Coronary artery (tissue), 2 donors: ENCODE data around the gene SPATA3.

Source experiments
- DNase-seq: peaks from one replicate; pipeline ENCODE4 v3.0.0-alpha.2; 2017; ENCODE audit warnings: low spot score
- H3K27ac ChIP-seq, 2 donors: fragments of 200-600 bp; sonication (generic); one replicate each; pipeline ENCODE4 v1.5.1; 2016 to 2019
- H3K4me3 ChIP-seq: fragments of 200-600 bp; sonication (generic); 2 replicates; pipeline ENCODE4 v1.5.1; 2016; ENCODE audit warnings: mild to moderate bottlenecking, moderate library complexity
- TF ChIP-seq, protein P1 (sequence below): fragments of 200-600 bp; sonication (generic); IDR thresholded peaks from one replicate; pipeline ENCODE4 v1.5.1; 2019; ENCODE audit warnings: antibody characterized with exemption

Gene SPATA3

DNA sequence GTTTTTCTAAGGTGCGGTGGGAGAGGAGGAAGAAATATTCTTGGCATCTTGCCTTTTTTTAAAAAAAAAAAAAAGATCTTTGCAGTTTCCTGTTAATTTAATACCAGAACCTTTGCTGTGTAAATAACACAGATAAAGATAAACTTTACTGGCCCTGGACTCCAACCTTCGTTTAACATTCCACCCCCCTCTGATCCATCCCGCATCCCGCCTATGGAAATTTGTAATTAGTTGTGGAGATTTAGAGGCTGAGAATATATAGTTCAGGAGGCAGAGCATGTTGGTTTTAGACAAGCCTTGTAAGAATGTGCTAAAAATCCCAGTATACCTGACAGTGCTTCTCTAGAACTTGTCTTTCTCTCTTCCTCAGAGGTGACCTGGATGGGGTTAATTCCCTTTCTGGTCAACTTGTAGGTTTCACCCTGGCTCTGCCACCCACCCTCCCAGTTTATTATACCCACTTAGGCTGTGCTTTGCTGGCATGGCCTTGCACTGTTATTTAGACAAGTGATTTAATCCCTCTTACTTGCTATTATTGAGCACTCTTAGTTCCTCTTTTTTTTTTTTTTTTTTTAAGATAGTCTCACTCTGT, 38.5 kb downstream of the SPATA3 start:
- Histone ChIP-seq H3K4me3 (no peak overlapping the region), H3K27ac (no peak overlapping the region)
- no peak for DNase-seq
- TF ChIP-seq, protein P1, sequence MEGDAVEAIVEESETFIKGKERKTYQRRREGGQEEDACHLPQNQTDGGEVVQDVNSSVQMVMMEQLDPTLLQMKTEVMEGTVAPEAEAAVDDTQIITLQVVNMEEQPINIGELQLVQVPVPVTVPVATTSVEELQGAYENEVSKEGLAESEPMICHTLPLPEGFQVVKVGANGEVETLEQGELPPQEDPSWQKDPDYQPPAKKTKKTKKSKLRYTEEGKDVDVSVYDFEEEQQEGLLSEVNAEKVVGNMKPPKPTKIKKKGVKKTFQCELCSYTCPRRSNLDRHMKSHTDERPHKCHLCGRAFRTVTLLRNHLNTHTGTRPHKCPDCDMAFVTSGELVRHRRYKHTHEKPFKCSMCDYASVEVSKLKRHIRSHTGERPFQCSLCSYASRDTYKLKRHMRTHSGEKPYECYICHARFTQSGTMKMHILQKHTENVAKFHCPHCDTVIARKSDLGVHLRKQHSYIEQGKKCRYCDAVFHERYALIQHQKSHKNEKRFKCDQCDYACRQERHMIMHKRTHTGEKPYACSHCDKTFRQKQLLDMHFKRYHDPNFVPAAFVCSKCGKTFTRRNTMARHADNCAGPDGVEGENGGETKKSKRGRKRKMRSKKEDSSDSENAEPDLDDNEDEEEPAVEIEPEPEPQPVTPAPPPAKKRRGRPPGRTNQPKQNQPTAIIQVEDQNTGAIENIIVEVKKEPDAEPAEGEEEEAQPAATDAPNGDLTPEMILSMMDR = no peak

DNA sequence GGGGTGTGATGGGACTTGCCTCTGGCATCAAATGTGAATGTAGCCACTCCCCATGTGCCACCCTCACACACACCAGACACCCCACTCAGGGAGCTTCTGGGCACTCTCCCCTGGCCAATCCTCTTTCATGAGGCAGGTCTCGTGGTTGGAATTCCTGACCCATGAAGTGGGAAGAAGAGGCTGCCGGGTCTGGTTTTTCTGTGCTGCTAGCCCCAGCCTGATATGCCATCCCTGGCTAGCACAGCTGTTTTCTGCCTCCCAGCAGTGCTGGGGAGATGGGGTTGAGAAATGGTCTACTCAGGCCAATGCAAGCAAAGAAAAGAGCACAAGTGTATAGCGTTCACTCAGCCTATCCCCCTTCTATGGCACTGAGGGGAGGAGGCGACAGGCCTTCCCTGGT, 40.2 kb downstream of the SPATA3 start:
- no peak overlapping the region for H3K27ac ChIP-seq
- no peak overlapping the region for H3K4me3 ChIP-seq
- TF ChIP-seq, protein P1 = no peak
- no peak for DNase-seq

DNA sequence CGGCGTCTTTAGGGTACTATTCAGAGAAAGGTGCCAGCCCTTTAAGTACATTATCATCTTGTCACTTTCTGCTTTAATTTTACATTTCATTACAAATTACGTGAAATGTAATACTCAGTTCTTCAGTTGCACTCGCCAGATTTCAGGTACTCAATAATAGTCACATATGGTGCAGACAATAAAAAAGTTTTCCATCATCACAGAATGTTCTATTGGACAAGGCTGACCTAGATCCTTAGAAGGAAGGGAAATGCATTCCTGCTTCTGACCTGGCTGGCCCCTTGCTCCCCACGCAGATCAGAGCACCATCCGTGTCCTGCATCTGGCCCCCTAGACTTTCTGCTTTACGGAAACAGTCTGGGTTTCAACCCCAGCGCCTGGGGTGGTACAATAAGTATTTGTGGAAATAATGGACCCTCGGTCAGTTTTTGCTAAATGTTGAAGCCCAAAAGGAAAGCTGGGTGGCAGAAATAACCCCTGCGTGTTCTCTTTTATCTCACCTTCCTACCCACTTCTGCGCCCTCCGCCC, 40.7 kb downstream of the SPATA3 start:
- no peak for DNase-seq
- Histone ChIP-seq H3K27ac (no peak overlapping the region), H3K4me3 (no peak overlapping the region)
- TF ChIP-seq, protein P1 = no peak

DNA sequence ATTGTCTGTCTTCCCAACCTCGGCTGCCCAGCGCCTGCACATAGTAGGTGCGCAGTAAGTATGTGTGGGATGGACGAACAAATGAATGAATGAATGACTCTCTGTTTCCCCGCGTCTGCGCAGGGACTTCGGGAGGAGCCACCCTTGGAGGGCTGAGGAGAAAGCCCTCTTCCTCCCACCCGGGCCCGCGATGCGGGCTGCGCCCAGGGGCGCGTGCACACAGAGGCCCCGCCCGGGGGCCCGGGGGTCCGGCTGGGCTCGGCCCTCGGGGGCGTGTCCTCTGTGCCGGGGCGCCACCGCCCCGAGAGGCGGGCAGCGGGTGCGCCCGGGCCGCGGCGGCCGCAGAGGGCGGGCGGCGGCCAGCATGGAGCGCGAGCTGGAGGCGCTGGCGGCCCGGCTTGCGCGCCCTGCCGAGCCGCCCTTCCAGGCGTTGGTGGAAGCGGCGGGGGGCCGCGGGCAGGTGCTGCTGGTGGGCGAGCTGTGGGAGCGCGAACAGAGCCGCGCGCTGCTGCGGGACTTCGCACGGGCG, 41.3 kb downstream of the SPATA3 start, which contains the start of gene C2orf72:
C2orf72 (plus strand) TSS at position 322 of the 529 bp plus-strand sequence; CDS start at position 365, 43 bp downstream.
- Histone ChIP-seq H3K4me3 (peak within 1 kb of the TSS; percentile 66), H3K27ac (no peak within 1 kb of the TSS)
- TF ChIP-seq, protein P1 = no peak
- DNase-seq = no peak

DNA sequence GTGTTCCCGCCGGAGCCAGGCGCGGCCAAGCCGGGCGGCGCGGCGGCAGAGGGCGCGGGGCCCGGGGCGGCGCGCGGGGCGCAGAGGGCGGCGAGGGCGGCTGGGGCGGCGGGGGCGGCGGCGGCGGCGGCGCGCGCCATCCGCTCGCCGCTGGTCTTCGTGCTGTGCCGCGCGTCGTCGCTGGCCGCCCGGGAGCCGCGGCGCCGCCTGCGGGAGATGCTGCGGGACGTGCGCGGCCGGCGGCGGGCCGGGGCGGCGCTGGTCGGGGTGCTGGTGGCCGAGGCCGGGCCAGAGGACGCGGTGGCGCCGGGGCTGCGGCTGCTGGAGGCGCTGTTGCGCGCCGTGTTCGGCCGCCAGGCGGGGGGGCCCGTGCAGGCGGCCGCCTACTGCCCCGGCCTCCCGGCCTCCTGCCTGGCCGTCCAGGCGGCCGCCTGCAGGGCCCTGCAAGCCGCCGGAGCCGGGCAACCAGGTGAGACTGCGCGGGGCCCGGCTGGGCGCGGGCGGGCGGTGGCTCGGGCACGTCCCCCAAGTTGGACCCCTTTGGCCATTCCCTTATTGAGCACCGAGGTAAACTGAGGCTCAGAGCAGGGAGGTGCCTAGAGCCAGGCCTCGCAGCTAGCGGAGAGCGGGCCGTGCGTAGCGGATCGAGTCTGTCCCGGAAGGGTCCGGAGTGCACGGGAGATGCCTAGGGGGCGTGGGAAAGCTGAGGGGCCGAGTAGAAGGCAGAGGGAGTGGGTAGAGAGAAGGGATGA, 42.0 kb downstream of the SPATA3 start:
- Histone ChIP-seq H3K27ac (no peak overlapping the region), H3K4me3 (peak overlapping the region; percentile 66)
- DNase-seq = no peak
- TF ChIP-seq, protein P1 = no peak

DNA sequence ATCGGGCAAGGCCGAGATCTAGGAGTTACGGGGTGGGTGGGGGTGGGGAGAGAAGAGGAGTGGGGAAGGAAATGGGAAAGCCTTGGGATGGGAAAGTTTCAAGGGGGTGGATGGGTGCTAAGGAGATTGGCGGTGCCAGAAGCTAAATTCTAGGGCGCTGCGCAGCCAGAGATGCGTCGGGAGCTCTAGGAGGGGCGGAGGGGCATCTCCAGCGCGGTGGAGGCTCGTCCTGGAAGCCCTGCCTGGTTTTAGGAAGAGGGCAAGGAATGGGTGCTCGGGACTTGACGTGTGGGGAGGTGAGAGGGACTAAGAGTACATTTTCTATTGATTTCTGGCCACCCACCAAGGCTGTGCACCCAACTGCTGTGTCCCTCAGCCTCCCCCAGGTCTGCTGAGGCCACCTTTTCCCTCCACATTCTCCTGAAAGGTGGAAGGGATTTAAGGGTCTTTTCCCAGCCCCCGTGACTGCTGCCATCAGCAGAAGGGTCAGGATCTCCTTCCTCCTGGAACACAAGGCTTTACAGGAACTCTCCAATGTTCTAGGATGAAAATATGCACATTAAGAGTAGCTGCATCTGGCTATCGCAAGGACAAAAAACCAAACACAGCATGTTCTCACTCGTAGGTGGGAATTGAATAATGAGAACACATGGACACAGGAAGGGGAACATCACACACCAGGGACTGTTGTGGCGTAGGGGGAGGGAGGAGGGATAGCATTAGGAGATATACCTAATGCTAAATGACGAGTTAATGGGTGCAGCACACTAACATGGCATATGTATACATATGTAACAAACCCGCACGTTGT, 42.8 kb downstream of the SPATA3 start:
- DNase-seq = no peak
- Histone ChIP-seq H3K4me3 (peak overlapping the region; percentile 66), H3K27ac (no peak overlapping the region)
- TF ChIP-seq, protein P1 = no peak
